ENCODE results near the gene RHCG.

RHCG gene

GRCh38 chr15:89530976-89531375 is 34.6 kb upstream of the RHCG start:
- DNase-seq (ENCODE audit: low read depth) = no peak
- TF ChIP-seq CTCF (conservative IDR thresholded peaks at IDR 0.05; ENCODE audit: low read depth, low read length) = no peak
- H3K4me3 ChIP-seq (ENCODE audit: low read length) = no peak overlapping the region

GRCh38 chr15:89528757-89529352 is 32.5 kb upstream of the RHCG start:
- no peak overlapping the region for H3K4me3 ChIP-seq (ENCODE audit: low read length)
- no peak for TF ChIP-seq CTCF (conservative IDR thresholded peaks at IDR 0.05; ENCODE audit: low read depth, low read length)
- no peak for DNase-seq (ENCODE audit: low read depth)

- no peak overlapping the region for H3K4me3 ChIP-seq (ENCODE audit: low read length)
- TF ChIP-seq CTCF (conservative IDR thresholded peaks at IDR 0.05; ENCODE audit: low read depth, low read length) = no peak
- no peak for DNase-seq (ENCODE audit: low read depth)
Measured at GRCh38 chr15:89526601-89527441, 30.4 kb upstream of the RHCG start.

- H3K4me3 ChIP-seq (ENCODE audit: low read length) = no peak overlapping the region
- no peak for DNase-seq (ENCODE audit: low read depth)
- no peak for TF ChIP-seq CTCF (conservative IDR thresholded peaks at IDR 0.05; ENCODE audit: low read depth, low read length)
Measured at GRCh38 chr15:89526181-89526580, 29.8 kb upstream of the RHCG start.

- DNase-seq (ENCODE audit: low read depth) = no peak
- TF ChIP-seq CTCF (conservative IDR thresholded peaks at IDR 0.05; ENCODE audit: low read depth, low read length) = no peak
- no peak overlapping the region for H3K4me3 ChIP-seq (ENCODE audit: low read length)
Measured at GRCh38 chr15:89524184-89524583, 27.8 kb upstream of the RHCG start.

- no peak for TF ChIP-seq CTCF (conservative IDR thresholded peaks at IDR 0.05; ENCODE audit: low read depth, low read length)
- no peak for DNase-seq (ENCODE audit: low read depth)
- H3K4me3 ChIP-seq (ENCODE audit: low read length) = no peak overlapping the region
Measured at GRCh38 chr15:89523101-89523500, 26.7 kb upstream of the RHCG start.

GRCh38 chr15:89521605-89522004 is 25.2 kb upstream of the RHCG start:
- H3K4me3 ChIP-seq (ENCODE audit: low read length) = no peak overlapping the region
- no peak for DNase-seq (ENCODE audit: low read depth)
- no peak for TF ChIP-seq CTCF (conservative IDR thresholded peaks at IDR 0.05; ENCODE audit: low read depth, low read length)
